ENCODE measurements around the gene PRR23C. TPM values are rescaled to one million over a fixed set of nuclear protein-coding genes. Genes with fewer than 3 reads are reported as not detected.

Gene PRR23C
- total RNA-seq (not detected in 2 replicates), polyA plus RNA-seq (not detected in 2 replicates), polyA minus RNA-seq (ENCODE audit: low replicate concordance) (not detected in 2 replicates)
- not detected in 2 replicates for polyA plus RNA-seq (2012)

DNA sequence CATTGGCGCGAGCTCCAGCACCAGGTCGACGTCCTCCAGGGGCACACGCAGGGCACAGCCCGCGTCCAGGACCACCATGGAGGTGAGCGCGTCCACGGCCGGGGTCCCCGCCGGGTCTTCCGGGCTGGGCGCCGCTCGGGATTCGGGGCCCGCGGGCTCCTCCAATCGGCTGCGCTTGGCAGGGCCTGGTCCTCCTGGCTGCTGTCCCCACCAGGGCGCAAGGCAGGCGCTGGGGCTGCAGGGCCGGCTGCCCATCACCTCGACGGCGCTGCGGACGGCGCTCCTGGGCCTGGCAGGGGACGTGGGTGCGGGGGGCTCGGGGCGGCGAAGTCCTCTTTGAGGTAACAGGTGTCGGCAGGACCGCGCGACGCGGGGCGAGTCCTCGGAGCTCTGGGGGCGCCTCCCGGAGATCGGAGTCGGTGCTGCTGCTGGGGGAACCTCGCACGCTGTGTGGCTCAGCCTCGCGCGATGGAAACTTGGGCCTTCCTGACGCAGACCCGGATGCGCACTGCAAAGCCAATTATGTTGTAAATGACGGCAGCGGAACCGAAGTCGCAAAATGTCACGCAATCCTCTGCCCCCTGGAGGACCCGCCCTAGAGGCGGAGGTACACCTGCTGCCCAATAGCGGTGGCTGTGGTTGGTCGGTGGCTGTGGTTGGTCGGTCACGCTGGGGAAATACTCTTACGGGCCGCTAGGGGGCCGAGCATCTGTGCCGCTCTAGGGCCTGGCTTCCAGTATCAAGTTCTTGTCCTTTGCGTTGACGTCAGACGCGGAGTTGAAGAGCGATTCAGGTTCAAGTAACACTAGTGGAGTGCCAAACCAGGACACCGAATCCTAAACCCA, at the start of gene PRR23C:
PRR23C (minus strand) TSS at position 527 of the 845 bp plus-strand sequence; CDS start at position 255, 272 bp downstream.
- Histone ChIP-seq H3K27me3 (ENCODE audit: control insufficient read depth, insufficient read depth, low read length) (no peaks in the 10 kb centered on the region), H3K4me3 (replicated peaks in 1 of 4; ENCODE audit: control extremely low read depth in 1 of 4, insufficient read depth in 1 of 4, low read depth in 3 of 4, low read length in 4 of 4) (no peak within 1 kb of the TSS), H3K4me1 (ENCODE audit: control insufficient read depth, extremely low read depth, insufficient read depth, low read length) (no peaks in the 10 kb centered on the region), H3K9ac (ENCODE audit: insufficient read depth, low read length) (no peak within 1 kb of the TSS), H3K27ac (ENCODE audit: insufficient read depth, low read length) (no peak within 1 kb of the TSS), H3K9me3 (ENCODE audit: control insufficient read depth, insufficient read depth, low read depth, low read length) (no peaks in the 10 kb centered on the region), H3K4me2 (ENCODE audit: extremely low read depth, insufficient read depth, low read length) (no peak within 1 kb of the TSS), H2AFZ (ENCODE audit: low read length) (no peak within 1 kb of the TSS), H3K36me3 (ENCODE audit: control insufficient read depth, insufficient read depth, low read length) (no peaks in the 10 kb centered on the region), H3K79me2 (ENCODE audit: control insufficient read depth, insufficient read depth, low read length) (no peaks in the 10 kb centered on the region), H4K20me1 (ENCODE audit: control insufficient read depth, extremely low read depth, insufficient read depth, low read length) (no peaks in the 10 kb centered on the region)
- TF ChIP-seq EZH2 (IDR thresholded peaks at IDR 0.05; ENCODE audit: low read length, missing control alignments) (no peak), CTCF (conservative IDR thresholded peaks at IDR 0.05 in 1 of 2, IDR thresholded peaks at IDR 0.05 in 1 of 2; ENCODE audit: low read depth in 1 of 2, low read length in 2 of 2) (no peak)
- no peak for DNase-seq (ENCODE audit: low read depth in 2 of 2)

- H3K4me3 ChIP-seq (replicated peaks in 1 of 4; ENCODE audit: control extremely low read depth in 1 of 4, insufficient read depth in 1 of 4, low read depth in 3 of 4, low read length in 4 of 4) = no peak overlapping the region
- H3K27ac ChIP-seq (ENCODE audit: insufficient read depth, low read length) = no peak overlapping the region
- no peak overlapping the region for H3K9ac ChIP-seq (ENCODE audit: insufficient read depth, low read length)
- no peak overlapping the region for H3K4me2 ChIP-seq (ENCODE audit: extremely low read depth, insufficient read depth, low read length)
- H2AFZ ChIP-seq (ENCODE audit: low read length) = no peak overlapping the region
- H3K36me3 ChIP-seq (ENCODE audit: control insufficient read depth, insufficient read depth, low read length) = no peaks in the 10 kb centered on the region
- H4K20me1 ChIP-seq (ENCODE audit: control insufficient read depth, extremely low read depth, insufficient read depth, low read length) = no peaks in the 10 kb centered on the region
- no peaks in the 10 kb centered on the region for H3K27me3 ChIP-seq (ENCODE audit: control insufficient read depth, insufficient read depth, low read length)
- no peaks in the 10 kb centered on the region for H3K9me3 ChIP-seq (ENCODE audit: control insufficient read depth, insufficient read depth, low read depth, low read length)
- no peak for TF ChIP-seq EZH2 (IDR thresholded peaks at IDR 0.05; ENCODE audit: low read length, missing control alignments)
- no peak for TF ChIP-seq CTCF (conservative IDR thresholded peaks at IDR 0.05 in 1 of 2, IDR thresholded peaks at IDR 0.05 in 1 of 2; ENCODE audit: low read depth in 1 of 2, low read length in 2 of 2)
- no peak for DNase-seq (ENCODE audit: low read depth in 2 of 2)
- no peaks in the 10 kb centered on the region for H3K79me2 ChIP-seq (ENCODE audit: control insufficient read depth, insufficient read depth, low read length)
- no peaks in the 10 kb centered on the region for H3K4me1 ChIP-seq (ENCODE audit: control insufficient read depth, extremely low read depth, insufficient read depth, low read length)
Observed at GRCh38 chr3:139093840-139094239, 49.1 kb upstream of the PRR23C start.

- H3K27me3 ChIP-seq (ENCODE audit: control insufficient read depth, insufficient read depth, low read length) = no peaks in the 10 kb centered on the region
- H3K9ac ChIP-seq (ENCODE audit: insufficient read depth, low read length) = no peak overlapping the region
- no peak overlapping the region for H3K4me2 ChIP-seq (ENCODE audit: extremely low read depth, insufficient read depth, low read length)
- no peak overlapping the region for H2AFZ ChIP-seq (ENCODE audit: low read length)
- DNase-seq (ENCODE audit: low read depth in 2 of 2) = no peak
- no peak overlapping the region for H3K4me3 ChIP-seq (replicated peaks in 1 of 4; ENCODE audit: control extremely low read depth in 1 of 4, insufficient read depth in 1 of 4, low read depth in 3 of 4, low read length in 4 of 4)
- TF ChIP-seq EZH2 (IDR thresholded peaks at IDR 0.05; ENCODE audit: low read length, missing control alignments) (no peak), CTCF (conservative IDR thresholded peaks at IDR 0.05 in 1 of 2, IDR thresholded peaks at IDR 0.05 in 1 of 2; ENCODE audit: low read depth in 1 of 2, low read length in 2 of 2) (no peak)
- no peaks in the 10 kb centered on the region for H4K20me1 ChIP-seq (ENCODE audit: control insufficient read depth, extremely low read depth, insufficient read depth, low read length)
- no peaks in the 10 kb centered on the region for H3K9me3 ChIP-seq (ENCODE audit: control insufficient read depth, insufficient read depth, low read depth, low read length)
- no peaks in the 10 kb centered on the region for H3K79me2 ChIP-seq (ENCODE audit: control insufficient read depth, insufficient read depth, low read length)
- no peak overlapping the region for H3K27ac ChIP-seq (ENCODE audit: insufficient read depth, low read length)
- no peaks in the 10 kb centered on the region for H3K36me3 ChIP-seq (ENCODE audit: control insufficient read depth, insufficient read depth, low read length)
- no peaks in the 10 kb centered on the region for H3K4me1 ChIP-seq (ENCODE audit: control insufficient read depth, extremely low read depth, insufficient read depth, low read length)
Observed at GRCh38 chr3:139088462-139089324, 44.0 kb upstream of the PRR23C start.

Data from fibroblast of lung (primary cell).